K562 (cell line): Measurements from ENCODE around the gene LYPD3. TPM values are rescaled to one million over a fixed set of nuclear protein-coding genes. Genes with fewer than 3 reads are reported as not detected.

Experiments used
- ATF1 ChIP-seq, 2 experiments: fragments of 450-650 bp in 1 of 2; IDR thresholded peaks; 2 replicates each; pipeline ENCODE4 v1.6.1; 2016; ENCODE audit warnings: missing compliant biosample characterization in 1 of 2, missing genetic modification characterization in 1 of 2
- CC2D1A ChIP-seq: fragments of 450-650 bp; IDR thresholded peaks from 2 replicates; pipeline ENCODE4 v1.6.1; 2017; ENCODE audit warnings: mild to moderate bottlenecking
- E2F8 ChIP-seq: fragments of 450-650 bp; IDR thresholded peaks from 2 replicates; pipeline ENCODE4 v1.7.1; 2018; ENCODE audit warnings: mild to moderate bottlenecking, low read depth; ENCODE audit not compliant: partially characterized antibody
- FOXJ2 ChIP-seq: fragments of 200-800 bp; sonication (Bioruptor generic); IDR thresholded peaks from 2 replicates; pipeline ENCODE4 v1.6.1; 2016; ENCODE audit warnings: missing genetic modification characterization, missing compliant biosample characterization
- KLF16 ChIP-seq: IDR thresholded peaks from 2 replicates; pipeline ENCODE4 v1.6.1; 2016; ENCODE audit warnings: antibody characterized with exemption
- MNT ChIP-seq, 2 experiments: fragments of 450-650 bp; conservative IDR thresholded peaks; 2 replicates each; pipeline ENCODE4 v1.6.1; 2017; ENCODE audit warnings: mild to moderate bottlenecking in 2 of 2, moderate library complexity in 2 of 2
- PKNOX1 ChIP-seq: fragments of 450-650 bp; IDR thresholded peaks from 2 replicates; pipeline ENCODE4 v1.6.1; 2016
- RERE ChIP-seq: sonication (generic); formaldehyde crosslinking; IDR thresholded peaks from 2 replicates; pipeline ENCODE4 v1.8.0; 2023; ENCODE audit warnings: missing genetic modification reagents, mild to moderate bottlenecking, borderline replicate concordance
- RNF219 ChIP-seq: fragments of 250-450 bp; sonication (Bioruptor Pico); IDR thresholded peaks from 2 replicates; pipeline ENCODE4 v1.5.0; 2022; ENCODE audit warnings: mild to moderate bottlenecking
- SMAD3 ChIP-seq: fragments of 450-650 bp; formaldehyde crosslinking; conservative IDR thresholded peaks from 2 replicates; pipeline ENCODE4 v1.4.0; 2020; ENCODE audit warnings: mild to moderate bottlenecking
- SP1 ChIP-seq: sonication (generic); formaldehyde crosslinking; IDR thresholded peaks from 2 replicates; pipeline ENCODE4 v1.8.1; 2022; ENCODE audit warnings: mild to moderate bottlenecking, missing genetic modification reagents
- ZNF764 ChIP-seq: fragments of 250-450 bp; sonication (Bioruptor Pico); IDR thresholded peaks from 2 replicates; pipeline ENCODE4 v1.4.0; 2020; ENCODE audit warnings: low read depth, mild to moderate bottlenecking, moderate library complexity
- polyA plus RNA-seq, 8 experiments: library from polyadenylated mRNA; depleted of rRNA in 4 of 8; stranded (reverse) in 5 of 8; unstranded in 3 of 8; fragments of >200 nt; fragmentation: Nextera tagmentation in 2 of 8; fragmentation: Illumina TruSeq in 1 of 8; extraction: Ambion mirVana in 2 of 8; extraction: Trizol in 1 of 8; gene quantifications; 2 replicates each; pipeline versions ENCODE4 v1.2.1 to v1.2.3, GENCODE V29; 2011 to 2014; ENCODE audit warnings: inconsistent platforms in 1 of 8, missing spikeins in 1 of 8
- total RNA-seq, 7 experiments: library from RNA; depleted of rRNA in 6 of 7; stranded (reverse); fragments of >200 nt in 6 of 7; fragmentation: Illumina TruSeq in 2 of 7; extraction: Trizol in 2 of 7; gene quantifications; 2 replicates each; pipeline versions ENCODE4 v1.2.1 to v1.2.3, GENCODE V29; 2011 to 2021; ENCODE audit warnings: low replicate concordance in 1 of 7

LYPD3 gene
- total and polyA plus RNA-seq, 9 of the 15 experiments (the other 6 are each of a cell fraction or from before 2014, with no cell fraction given), result 0.04 to 0.33 (median 0.20) TPM; not detected in 1

- TF ChIP-seq RERE (0 out of 2 replicates have a peak, but pooled peaks have one; percentile 50), MNT (conservative IDR thresholded peaks at IDR 0.05) (peak in 1 of 2 experiments; percentile 16; a peak in 1 of 4 replicates), SMAD3 (CRISPR knock-in tag) (no peak), PKNOX1 (peak; percentile 76), SP1 (CRISPR knock-in tag) (no peak; the same call in 1 of the 2 replicates), E2F8 (no peak), CC2D1A (no peak), ZNF764 (CRISPR knock-in tag) (no peak), KLF16 (no peak), RNF219 (CRISPR knock-in tag) (no peak), ATF1 (CRISPR knock-in tag; IDR thresholded peaks at IDR 0.05) (no peak), ATF1 (tag; IDR thresholded peaks at IDR 0.05) (peak; percentile 10), FOXJ2 (tag) (no peak)
Observed at GRCh38 chr19:43503501-43504425, 38.4 kb upstream of the LYPD3 start (continued).
